ENCODE results near the gene IQCE. TPM values are rescaled to one million over a fixed set of nuclear protein-coding genes. Genes with fewer than 3 reads are reported as not detected.

The IQCE gene
- total and polyA plus RNA-seq, 2 donors (not counting 1 experiment from before 2014, with no cell fraction given) = 5.3 to 8.3 TPM

GRCh38 chr7:2650451-2650850 is 91.7 kb downstream of the IQCE start:
- Histone ChIP-seq H3K9ac (ENCODE audit: insufficient read depth, low read length) (no peak overlapping the region), H3K79me2 (ENCODE audit: control insufficient read depth, insufficient read depth, low read length) (no peaks in the 10 kb centered on the region), H3K27me3 (ENCODE audit: control insufficient read depth, insufficient read depth, low read length) (no peaks in the 10 kb centered on the region), H3K36me3 (ENCODE audit: control insufficient read depth, insufficient read depth, low read length) (peaks cover 22% of the 10 kb centered on the region), H3K27ac (ENCODE audit: insufficient read depth, low read length) (no peak overlapping the region), H2AFZ (ENCODE audit: low read length) (no peak overlapping the region), H4K20me1 (ENCODE audit: control insufficient read depth, extremely low read depth, insufficient read depth, low read length) (no peaks in the 10 kb centered on the region), H3K4me1 (ENCODE audit: control insufficient read depth, extremely low read depth, insufficient read depth, low read length) (no peaks in the 10 kb centered on the region), H3K9me3 (ENCODE audit: control insufficient read depth, insufficient read depth, low read depth, low read length) (no peaks in the 10 kb centered on the region), H3K4me3 (replicated peaks in 1 of 4; ENCODE audit: control extremely low read depth in 1 of 4, insufficient read depth in 1 of 4, low read depth in 3 of 4, low read length in 4 of 4) (no peak overlapping the region), H3K4me2 (ENCODE audit: extremely low read depth, insufficient read depth, low read length) (no peak overlapping the region)
- TF ChIP-seq EZH2 (IDR thresholded peaks at IDR 0.05; ENCODE audit: low read length, missing control alignments) (no peak), CTCF (conservative IDR thresholded peaks at IDR 0.05 in 1 of 2, IDR thresholded peaks at IDR 0.05 in 1 of 2; ENCODE audit: low read depth in 1 of 2, low read length in 2 of 2) (no peak)
- DNase-seq (ENCODE audit: low read depth in 2 of 2) = no peak

DNA sequence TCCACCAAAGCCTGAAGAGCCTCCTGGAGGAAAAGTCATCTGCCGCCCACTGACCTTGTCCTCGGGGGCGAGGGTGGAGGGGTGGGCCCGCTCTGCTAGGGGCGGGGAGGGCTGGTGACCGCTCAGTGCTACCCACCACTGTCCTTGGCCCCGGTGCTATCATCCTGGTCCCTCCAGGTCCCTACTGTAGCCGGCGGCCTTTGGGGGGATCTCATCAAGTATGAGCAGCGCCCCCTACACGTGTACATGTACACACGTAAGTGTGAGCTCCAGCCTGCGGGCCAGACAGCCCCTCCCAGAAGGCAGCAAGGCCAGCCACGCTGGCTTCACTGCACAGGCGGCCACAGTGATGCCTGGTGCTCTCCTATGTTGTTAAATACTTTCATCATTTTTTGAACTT is 92.6 kb downstream of the IQCE start:
- no peaks in the 10 kb centered on the region for H3K27me3 ChIP-seq (ENCODE audit: control insufficient read depth, insufficient read depth, low read length)
- no peaks in the 10 kb centered on the region for H3K4me1 ChIP-seq (ENCODE audit: control insufficient read depth, extremely low read depth, insufficient read depth, low read length)
- no peaks in the 10 kb centered on the region for H3K79me2 ChIP-seq (ENCODE audit: control insufficient read depth, insufficient read depth, low read length)
- H3K9me3 ChIP-seq (ENCODE audit: control insufficient read depth, insufficient read depth, low read depth, low read length) = no peaks in the 10 kb centered on the region
- TF ChIP-seq CTCF (conservative IDR thresholded peaks at IDR 0.05 in 1 of 2, IDR thresholded peaks at IDR 0.05 in 1 of 2; ENCODE audit: low read depth in 1 of 2, low read length in 2 of 2) = no peak
- no peak for TF ChIP-seq EZH2 (IDR thresholded peaks at IDR 0.05; ENCODE audit: low read length, missing control alignments)
- H3K9ac ChIP-seq (ENCODE audit: insufficient read depth, low read length) = no peak overlapping the region
- H3K36me3 ChIP-seq (ENCODE audit: control insufficient read depth, insufficient read depth, low read length) = peaks cover 22% of the 10 kb centered on the region
- no peak overlapping the region for H3K27ac ChIP-seq (ENCODE audit: insufficient read depth, low read length)
- H3K4me3 ChIP-seq (replicated peaks in 1 of 4; ENCODE audit: control extremely low read depth in 1 of 4, insufficient read depth in 1 of 4, low read depth in 3 of 4, low read length in 4 of 4) = no peak overlapping the region
- DNase-seq (ENCODE audit: low read depth in 2 of 2) = no peak
- H4K20me1 ChIP-seq (ENCODE audit: control insufficient read depth, extremely low read depth, insufficient read depth, low read length) = no peaks in the 10 kb centered on the region
- no peak overlapping the region for H3K4me2 ChIP-seq (ENCODE audit: extremely low read depth, insufficient read depth, low read length)
- no peak overlapping the region for H2AFZ ChIP-seq (ENCODE audit: low read length)

DNA sequence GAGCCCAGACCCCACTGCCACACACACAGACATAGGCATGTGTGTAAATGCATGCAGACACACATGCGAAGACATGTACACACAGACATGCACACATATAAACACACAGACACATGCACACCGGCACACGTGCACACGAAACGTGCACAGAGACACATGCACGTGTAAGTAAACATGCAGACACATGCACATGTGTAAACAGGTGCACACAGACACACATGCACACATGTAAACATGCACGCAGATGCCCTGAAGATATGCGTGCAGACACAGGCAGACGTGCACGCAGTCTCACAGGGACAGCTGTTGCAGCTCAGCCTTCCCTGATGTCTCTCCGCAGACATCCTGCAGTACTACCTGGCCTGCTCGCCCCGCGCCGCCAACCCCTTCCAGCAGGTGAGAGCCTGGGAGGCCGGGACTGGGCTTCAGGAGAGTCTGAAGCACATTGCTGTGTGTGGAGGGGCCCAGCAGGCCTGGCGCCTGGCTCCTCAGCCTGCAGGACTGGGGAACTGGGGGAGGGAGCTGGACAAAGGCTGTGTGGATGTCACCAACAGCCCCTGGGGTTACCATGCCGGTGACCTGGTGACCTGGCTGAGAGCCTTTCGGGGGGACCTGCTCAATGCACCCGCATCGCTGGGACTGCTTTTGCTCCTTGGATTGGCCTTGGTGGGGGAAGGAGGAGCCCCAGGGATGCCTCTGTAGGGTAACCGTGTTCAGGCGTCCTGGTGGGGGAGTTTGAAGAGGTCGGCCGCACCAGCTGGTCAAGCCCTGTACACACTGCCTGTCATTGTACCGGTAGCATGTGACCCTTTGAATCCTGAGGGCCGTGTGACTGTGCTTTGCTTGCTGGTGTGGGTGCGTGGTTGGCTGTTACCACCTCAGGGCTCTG is 93.3 kb downstream of the IQCE start:
- peaks cover 27% of the 10 kb centered on the region for H3K36me3 ChIP-seq (ENCODE audit: control insufficient read depth, insufficient read depth, low read length)
- H3K27ac ChIP-seq (ENCODE audit: insufficient read depth, low read length) = no peak overlapping the region
- no peaks in the 10 kb centered on the region for H3K4me1 ChIP-seq (ENCODE audit: control insufficient read depth, extremely low read depth, insufficient read depth, low read length)
- no peak overlapping the region for H3K4me3 ChIP-seq (replicated peaks in 1 of 4; ENCODE audit: control extremely low read depth in 1 of 4, insufficient read depth in 1 of 4, low read depth in 3 of 4, low read length in 4 of 4)
- TF ChIP-seq CTCF (conservative IDR thresholded peaks at IDR 0.05 in 1 of 2, IDR thresholded peaks at IDR 0.05 in 1 of 2; ENCODE audit: low read depth in 1 of 2, low read length in 2 of 2) (no peak), EZH2 (IDR thresholded peaks at IDR 0.05; ENCODE audit: low read length, missing control alignments) (no peak)
- no peaks in the 10 kb centered on the region for H4K20me1 ChIP-seq (ENCODE audit: control insufficient read depth, extremely low read depth, insufficient read depth, low read length)
- H2AFZ ChIP-seq (ENCODE audit: low read length) = no peak overlapping the region
- no peaks in the 10 kb centered on the region for H3K79me2 ChIP-seq (ENCODE audit: control insufficient read depth, insufficient read depth, low read length)
- DNase-seq (ENCODE audit: low read depth in 2 of 2) = no peak
- H3K27me3 ChIP-seq (ENCODE audit: control insufficient read depth, insufficient read depth, low read length) = no peaks in the 10 kb centered on the region
- no peak overlapping the region for H3K9ac ChIP-seq (ENCODE audit: insufficient read depth, low read length)
- no peak overlapping the region for H3K4me2 ChIP-seq (ENCODE audit: extremely low read depth, insufficient read depth, low read length)
- no peaks in the 10 kb centered on the region for H3K9me3 ChIP-seq (ENCODE audit: control insufficient read depth, insufficient read depth, low read depth, low read length)
